Left renal pelvis (tissue), 4 donors: ENCODE results near the gene METAP1. TPM values are rescaled to one million over a fixed set of nuclear protein-coding genes. Genes with fewer than 3 reads are reported as not detected.
A peak's percentile ranks its signal among the peaks of the same experiment; 100 is the strongest.
"Not testable (repeated sequence)": the region's sequence is repeated elsewhere in the genome, so short reads cannot be mapped to it uniquely, and the experiment has no call there.

ENCODE experiments used
- DNase-seq, 4 donors: peaks; one replicate each; pipeline ENCODE4 v3.0.0-alpha.2; 2013; ENCODE audit warnings: low read depth in 4 of 4, low spot score in 3 of 4
- polyA plus RNA-seq, 4 donors: library from polyadenylated mRNA; unstranded; fragments of 120-200 nt; gene quantifications; one replicate each; pipeline ENCODE4 v1.2.1, GENCODE V29; 2013; ENCODE audit not compliant: insufficient read length in 4 of 4

METAP1 gene
- polyA plus RNA-seq, 4 donors = 36.5 to 81.6 (median 76.0) TPM

DNA sequence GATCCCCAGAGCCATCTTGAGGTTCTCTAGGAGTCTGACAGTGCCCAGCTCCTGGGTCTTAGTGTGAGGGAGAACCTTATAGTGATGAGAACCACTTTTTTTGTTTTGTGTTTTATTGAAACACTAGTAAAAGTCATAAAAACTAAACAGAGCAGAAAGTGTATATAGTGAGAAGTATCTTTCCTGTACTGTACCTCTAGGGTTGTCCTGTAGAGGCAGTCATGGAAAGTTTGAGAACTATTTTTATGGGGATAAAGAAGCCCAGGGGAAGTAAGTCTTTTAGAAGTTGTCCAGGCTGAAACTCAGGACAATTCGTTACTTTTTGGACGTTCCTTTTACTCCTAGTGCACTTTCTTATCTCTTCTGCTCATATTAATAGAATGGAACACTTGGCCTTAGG lies 52.2 kb downstream of the METAP1 start:
- DNase-seq = no peak

DNA sequence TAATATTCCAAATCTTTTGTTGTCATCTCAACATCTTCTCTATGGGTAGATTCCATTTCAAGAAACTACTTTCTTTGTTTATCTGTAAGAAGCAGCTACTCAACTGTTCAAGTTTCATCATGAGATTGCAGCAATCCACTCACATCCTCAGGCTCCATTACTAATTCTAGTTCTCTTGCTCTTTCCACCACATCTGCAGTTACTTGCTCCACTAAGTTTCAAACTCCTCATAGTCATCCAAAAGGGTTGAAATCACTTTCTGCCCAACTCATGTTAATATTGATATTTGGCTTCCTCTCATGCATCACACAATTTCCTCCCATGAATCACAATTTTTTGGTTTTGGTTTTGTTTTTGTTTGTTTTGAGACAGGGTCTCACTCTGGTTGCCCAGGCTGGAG lies 57.4 kb downstream of the METAP1 start:
- no peak for DNase-seq

DNA sequence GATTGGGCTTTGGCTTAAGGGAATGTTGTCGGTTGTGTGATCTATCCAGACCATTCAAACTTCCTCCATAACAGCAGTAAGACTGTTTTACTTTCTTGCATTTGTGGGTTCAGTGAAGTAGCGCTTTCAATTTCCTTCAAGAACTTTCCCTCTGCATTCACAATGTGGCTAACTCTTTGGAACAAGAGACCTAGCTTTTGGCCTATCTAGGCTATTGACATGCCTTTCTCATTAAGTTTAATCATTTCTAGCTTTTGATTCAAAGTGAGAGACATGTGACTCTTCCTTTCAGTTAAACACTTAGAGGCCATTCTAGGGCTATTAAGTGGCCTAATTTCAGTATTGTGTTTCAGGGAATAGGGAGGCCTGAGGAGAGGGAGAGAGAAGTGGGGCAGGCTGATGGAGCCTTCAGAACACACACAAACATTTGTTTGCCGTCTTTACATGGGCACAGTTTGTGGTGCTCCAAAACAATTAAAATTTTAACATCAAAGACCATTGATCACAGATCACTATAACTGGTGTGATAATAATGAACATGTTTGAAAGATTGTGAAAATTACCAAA lies 59.0 kb downstream of the METAP1 start:
- no peak for DNase-seq

DNA sequence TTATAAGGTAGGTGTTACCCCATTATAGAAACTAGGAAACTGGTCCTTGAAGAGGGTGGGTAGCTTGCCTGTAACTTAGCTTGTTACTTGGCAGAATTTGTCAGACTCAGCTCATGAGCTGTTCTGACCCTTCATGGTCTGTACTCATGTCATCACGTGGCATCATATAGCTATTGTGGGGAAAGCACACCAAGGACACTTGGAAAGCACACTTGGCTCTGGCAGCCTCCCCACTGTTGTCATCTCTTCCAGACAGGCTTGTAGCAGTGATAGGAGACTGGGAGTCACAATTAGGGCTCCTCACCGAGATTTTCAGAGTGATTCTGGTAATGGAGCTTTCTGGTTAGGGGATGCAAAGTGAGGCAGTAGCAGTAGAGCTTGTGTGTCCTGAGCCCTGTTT lies 62.7 kb downstream of the METAP1 start:
- DNase-seq = no peak

DNA sequence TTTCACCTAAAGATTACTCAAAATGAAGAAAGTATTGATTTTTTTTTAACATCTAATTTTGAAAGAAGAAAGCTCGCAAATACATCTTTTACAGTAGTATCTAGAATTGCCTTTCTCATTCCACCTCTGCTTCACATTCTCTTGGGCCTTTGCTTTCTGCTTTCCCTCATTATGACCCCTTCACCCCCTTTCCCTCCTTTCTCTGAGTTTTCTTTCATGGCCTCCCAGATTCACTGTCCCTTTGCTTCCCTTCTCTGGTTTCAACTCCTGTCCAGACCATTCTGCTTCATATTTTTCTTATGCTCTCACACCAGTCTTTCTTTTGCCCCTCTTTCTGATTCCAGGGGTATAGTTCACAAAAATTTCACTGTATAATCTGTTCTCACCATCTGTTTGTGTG lies 64.0 kb downstream of the METAP1 start:
- DNase-seq = no peak

DNA sequence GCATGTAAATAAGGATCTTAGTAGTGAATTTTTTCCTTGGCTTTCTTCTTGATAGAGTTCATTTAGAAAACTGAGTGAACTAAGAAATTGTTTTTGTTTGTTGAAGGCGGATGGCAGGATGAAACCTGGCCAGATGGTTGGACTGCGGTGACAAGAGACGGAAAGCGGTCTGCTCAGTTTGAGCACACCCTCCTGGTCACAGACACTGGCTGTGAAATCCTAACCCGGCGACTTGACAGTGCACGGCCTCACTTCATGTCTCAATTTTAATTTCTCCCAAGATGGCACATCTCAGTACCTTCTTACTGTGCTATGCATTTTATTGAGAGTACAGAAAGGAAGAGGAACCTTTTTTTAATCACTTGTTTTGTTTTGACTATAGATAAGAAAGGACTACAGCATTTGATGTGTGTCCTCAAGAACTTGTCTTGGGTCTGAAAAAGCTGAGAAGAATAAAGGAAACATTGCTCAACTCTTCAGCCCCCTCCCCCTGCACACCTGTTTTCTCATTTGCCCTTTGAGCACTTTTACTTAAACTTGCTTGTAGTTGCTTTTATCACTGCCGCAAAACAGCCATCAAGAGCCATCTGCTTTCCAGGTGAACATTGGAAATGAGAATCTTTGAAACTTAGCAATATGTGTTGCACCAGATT lies 65.7 kb downstream of the METAP1 start:
- no peak for DNase-seq

DNA sequence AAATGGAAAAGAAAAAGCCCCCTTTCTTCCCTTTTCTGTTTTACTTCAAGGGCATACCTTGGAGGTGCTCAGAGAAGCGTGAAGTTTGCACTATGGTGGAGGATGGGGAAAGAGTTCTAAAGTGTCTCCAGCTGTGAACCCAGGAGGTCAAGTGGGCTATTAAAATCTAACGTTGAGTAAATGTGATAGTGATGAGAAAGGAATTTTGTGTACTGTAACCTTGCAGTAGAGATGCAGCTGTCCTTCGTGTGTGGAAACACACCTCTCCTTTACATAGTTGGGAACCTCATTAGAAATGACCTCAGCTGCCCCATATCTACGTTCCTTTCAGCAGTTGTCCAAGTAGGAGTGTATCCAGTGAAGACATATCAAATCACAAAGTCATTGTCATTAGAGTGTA lies 66.6 kb downstream of the METAP1 start:
- peak in 1 of 4 donors; percentile 27 for DNase-seq

DNA sequence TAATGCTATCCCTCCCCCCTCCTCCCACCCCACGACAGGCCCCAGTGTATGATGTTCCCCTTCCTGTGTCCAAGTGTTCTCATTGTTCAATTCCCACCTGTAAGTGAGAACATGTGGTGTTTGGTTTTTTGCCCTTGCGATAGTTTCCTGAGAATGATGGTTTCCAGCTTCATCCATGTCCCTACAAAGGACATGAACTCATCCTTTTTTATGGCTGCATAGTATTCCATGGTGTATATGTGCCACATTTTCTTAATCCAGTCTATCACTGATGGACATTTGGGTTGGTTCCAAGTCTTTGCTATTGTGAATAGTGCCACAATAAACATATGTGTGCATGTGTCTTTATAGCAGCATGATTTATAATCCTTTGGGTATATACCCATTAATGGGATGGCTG lies 70.0 kb downstream of the METAP1 start:
- DNase-seq = not testable (repeated sequence)

DNA sequence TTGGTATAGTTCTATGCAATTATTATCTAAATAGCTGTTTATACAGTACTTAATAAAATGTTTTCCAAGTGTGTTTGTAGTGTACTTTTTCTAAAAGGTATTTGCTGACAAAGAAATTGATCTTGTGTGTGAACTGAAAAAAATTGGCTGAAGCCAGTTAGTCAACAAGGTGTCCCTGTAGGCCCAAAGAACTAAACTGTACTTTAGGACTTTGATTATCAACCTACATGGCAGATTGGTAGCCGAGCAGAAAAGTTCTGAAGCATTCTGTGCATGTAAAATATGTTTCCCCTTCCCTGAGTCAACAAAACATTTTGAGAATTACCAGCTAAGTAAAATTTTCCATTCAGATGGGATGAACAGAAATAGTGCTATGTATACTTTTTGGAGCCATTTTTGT lies 72.1 kb downstream of the METAP1 start:
- no peak for DNase-seq

DNA sequence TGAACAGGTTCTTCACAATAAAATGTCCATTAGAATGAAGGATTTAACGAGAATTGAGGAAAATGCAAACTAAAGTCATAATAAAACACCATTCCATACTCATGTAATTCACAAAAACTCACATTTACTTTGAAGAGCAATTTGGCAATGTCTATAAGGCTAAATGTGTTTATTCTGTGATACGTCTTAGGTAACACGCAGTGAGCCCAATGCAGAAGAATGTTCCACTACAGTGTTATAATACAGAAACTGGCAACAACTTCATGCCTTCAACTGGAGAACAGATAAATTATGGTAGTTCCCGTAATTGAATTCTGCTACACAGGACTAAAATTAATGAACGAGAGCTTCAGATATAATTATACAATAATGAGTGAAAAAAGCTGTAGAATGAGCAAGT lies 75.6 kb downstream of the METAP1 start:
- no peak for DNase-seq

DNA sequence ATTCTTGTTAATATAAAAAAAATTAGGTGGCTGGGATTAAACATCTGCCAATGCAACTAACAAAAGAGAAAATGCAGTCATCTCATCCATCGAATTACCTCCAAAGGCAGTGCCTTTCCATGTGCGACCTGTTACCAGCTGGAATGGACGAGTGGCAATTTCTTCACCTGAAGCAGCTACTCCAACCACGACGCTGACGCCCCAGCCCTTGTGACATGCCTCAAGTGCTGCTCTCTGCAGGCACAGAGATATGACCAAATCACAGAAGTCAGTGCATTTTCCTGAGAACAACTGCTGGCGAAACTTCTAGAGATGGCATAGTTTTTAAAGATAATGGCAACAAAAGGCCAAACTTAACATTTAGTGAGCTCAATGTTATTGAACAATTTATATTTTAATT lies 79.3 kb downstream of the METAP1 start:
- DNase-seq = no peak

DNA sequence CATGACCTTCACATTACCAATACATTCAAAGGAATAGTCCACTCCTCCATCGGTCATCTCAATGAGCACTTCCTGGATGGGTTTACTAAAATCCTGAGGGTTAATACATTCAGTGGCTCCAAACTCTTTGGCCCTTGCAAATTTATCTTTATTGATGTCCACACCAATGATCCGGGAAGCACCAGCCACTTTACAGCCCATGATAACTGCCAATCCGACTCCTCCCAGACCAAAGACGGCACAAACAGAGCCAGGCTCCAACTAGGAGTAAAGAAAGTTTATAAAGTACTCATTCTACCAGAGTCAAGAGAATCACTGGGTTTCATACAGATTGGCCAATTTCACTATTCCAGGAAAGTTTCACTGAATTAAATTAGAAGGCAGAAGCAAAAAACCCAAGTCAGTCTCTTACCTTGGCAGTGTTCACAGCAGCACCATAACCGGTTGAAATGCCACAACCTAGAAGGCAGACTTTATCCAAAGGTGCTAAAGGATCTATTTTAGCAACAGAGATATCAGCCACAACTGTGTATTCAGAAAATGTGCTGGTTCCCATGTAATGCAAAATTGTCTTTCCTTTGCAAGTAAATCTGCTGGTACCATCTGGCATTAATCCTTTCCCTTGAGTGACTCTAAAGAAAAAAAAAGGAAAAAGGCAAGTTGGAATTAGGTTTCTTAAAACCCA lies 80.9 kb downstream of the METAP1 start:
- DNase-seq = no peak

DNA sequence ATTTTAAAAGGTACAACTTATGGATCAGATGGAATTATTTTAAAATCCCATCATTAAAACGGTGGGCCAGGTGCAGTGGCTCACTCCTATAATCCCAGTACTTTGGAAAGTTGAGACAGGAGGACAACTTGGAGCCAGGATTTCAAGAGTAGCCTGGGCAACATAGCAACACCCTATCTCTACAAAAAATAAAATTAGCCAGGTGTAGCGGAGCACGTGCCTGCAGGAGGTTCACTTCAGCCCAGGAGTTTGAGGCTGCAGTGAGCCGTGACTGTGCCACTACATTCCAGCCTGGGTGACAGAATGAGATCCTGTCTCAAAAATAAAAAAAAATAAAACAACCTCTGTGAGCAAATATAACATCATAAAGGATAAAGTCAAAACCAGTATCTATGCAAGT lies 81.7 kb downstream of the METAP1 start:
- DNase-seq = no peak

DNA sequence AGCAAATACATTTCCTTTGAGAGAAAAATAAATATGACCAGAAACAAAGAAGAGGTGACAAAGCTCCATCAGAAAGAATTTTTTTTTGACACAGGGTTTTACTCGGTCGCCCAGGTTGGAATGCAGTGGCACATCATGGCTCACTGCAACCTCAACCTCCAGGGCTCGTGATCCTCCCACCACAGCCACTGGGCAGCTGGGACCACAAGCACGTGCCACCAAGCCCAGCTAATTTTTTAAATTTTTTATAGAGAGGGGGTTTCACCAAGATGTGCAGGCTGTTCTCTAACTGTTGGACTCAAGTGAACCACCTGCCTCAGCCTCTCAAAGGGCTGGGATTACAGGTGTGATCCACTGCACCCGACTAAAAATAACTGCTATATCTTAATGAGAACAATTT lies 82.8 kb downstream of the METAP1 start:
- no peak for DNase-seq

DNA sequence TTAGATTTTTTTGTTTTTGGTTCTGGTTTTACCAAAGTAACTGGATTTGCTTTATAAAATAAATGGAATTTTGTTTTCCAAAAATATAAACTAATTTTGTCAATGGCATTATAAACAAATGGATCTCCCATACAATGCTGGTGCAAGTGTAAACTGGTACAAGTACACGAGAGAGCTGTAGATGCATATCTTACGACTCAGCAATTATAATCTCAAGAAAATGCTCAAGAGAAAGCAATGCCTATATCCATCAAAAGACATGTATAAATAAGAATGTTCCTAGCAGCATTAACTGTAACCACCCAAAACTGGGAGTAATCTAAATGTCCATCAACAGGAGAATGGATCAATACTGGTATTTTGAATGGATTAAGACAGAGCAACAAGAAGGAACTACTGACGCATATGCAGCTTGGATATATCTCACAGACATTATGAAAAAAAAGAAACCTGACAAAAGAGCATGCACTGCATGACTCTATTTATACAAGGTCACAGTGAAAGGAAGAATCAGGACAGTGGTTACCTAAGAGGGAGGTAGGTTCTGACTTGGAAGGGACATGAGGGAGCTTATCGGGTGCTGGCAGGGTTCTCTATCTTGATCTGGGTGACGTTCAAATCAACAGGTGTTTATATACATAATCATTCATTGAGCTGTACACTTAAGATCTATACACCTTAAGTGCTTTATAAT lies 83.6 kb downstream of the METAP1 start:
- DNase-seq = no peak

DNA sequence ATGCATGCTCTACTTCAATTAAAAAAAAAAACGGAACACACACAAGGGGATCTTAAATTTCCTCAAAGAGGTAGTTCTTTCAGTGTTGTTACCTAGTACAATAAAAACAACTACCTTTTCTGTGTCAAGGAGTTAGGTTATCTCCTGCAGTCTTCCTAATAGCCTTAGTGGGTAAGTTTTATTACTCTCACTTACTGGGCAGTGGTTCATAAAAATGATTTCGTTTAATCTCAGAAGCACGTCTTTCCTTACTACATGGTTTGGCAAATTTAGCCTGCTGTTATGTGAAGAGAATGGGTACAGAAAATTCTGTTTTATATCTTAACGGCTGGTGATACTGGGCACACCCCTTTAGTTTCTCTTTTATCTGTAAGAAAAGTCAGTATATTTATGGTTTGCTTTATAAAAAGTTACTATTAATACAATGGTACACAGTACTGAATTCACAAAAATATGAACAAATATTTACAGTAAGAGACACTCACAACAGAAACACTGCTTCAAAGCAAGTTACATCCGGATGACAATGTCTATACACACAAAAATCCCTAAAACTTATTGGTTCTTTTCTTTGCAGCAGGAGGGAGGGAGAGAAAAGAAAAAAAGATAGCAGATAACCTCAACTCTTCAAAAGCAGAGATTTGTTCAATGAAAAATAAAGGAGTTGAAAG lies 84.2 kb downstream of the METAP1 start:
- no peak for DNase-seq

DNA sequence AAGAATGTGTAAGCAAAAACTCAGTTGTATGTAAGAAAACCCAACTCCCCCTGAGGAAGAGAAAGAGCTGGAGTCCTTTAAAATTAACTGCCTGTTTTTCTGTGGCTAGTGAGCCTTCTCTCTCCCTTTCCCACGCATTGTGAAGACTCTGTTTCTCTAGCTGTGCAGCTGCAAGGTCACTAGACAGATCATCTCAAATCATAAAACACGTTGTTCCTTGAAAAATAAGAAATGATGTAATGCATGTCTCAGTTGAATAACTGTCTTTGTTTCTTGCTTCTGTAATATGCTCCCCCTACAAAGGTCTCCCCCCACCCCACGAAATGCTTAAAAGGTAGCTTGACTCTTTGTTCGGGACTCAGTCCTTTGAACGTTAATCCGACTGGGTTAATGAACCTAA lies 85.3 kb downstream of the METAP1 start:
- DNase-seq = not testable (repeated sequence)

DNA sequence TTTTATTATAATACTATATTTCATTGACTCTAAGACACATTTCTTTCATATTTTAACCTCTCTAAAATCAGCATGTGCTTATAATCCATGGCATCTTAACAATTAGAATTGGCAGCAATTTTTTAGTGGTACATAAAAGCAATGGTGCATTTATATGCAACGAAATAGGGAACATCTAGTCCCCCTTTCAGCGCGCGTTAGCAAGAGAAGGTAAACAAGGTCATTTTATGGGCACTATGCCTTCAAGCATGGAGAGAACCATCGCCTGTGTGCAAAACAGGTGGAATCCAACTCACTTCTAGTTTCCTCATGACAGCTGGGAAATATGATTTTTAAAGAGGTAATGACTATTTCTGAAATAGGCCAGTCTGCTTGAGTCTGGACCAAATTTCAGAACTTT lies 86.7 kb downstream of the METAP1 start:
- no peak for DNase-seq

DNA sequence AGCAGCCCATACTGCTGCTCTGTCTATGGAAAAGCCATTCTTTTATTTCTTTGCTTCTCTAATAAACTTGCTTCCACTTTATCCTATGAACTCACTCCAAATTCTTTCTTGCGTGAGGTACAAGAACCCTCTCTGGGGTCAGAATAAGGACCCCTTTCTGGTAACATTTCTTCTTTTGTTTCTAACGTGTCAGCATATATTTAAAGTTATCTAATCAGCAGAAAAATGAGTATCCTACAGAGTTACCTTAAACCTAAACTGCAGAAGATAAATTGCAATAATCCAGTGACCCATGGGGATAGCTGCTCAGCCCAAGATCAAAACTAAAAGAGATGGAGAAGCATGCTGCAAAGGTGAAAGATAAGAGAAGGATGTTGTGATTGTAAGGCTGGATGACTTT lies 89.1 kb downstream of the METAP1 start:
- no peak for DNase-seq

DNA sequence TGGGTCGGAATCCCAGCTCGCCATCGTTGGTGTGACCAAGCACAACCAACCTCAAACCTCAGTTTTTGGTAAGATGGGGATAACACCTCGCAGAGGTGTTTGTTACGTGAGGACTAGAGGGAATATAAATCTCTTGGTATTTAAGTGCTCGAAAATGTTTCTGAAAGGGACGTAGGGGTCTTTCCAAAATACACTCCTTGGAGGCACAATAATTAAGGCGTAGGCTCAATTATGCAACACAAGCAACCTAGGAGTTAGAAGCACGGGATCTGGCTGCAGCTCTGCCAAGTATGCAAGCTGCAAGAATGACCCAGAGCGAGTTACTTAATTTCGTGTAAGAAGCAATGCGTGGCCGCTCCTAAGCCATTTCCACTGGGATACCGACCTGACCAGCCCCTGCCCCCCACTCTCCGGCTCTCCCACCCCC lies 92.5 kb downstream of the METAP1 start:
- DNase-seq = peak; percentile 37 to 56 (median 44)
